Endothelial cell of umbilical vein (primary cell): ENCODE results near the gene RECQL5. TPM values are rescaled to one million over a fixed set of nuclear protein-coding genes. Genes with fewer than 3 reads are reported as not detected.

Experiments used
- BruUV-seq: library from RNA; stranded (reverse); fragments of 400-500 nt; replicated peaks from 2 replicates; lab custom pipeline; 2021; lab: Mats Ljungman, UMichigan
- CTCF ChIA-PET: fragments of 300-600, 350-600 bp; sonication (Branson Sonifier 250); formaldehyde crosslinking; loops from one replicate; lab custom pipeline; 2021; ENCODE audit warnings: antibody characterized with exemption, inconsistent platforms; lab: Charles Lee
- POLR2A ChIA-PET: fragments of 300-600, 350-600 bp; sonication (Branson Sonifier 250); formaldehyde crosslinking; loops from one replicate; lab custom pipeline; 2021; ENCODE audit warnings: antibody characterized with exemption, inconsistent platforms; lab: Charles Lee
- DNase-seq: peaks from one replicate; pipeline ENCODE4 v3.0.0-alpha.2; 2011; ENCODE audit warnings: low read depth, low spot score
- FAIRE-seq: peaks from 2 replicates; lab custom pipeline; 2011; peaks lifted over from hg19 to GRCh38; lab: Jason Lieb, UNC
- H2AFZ ChIP-seq: 2 replicates; pipeline ENCODE4 v1.6.0; 2012; ENCODE audit warnings: low read depth, low read length, control low read depth, inconsistent platforms
- H3K27ac ChIP-seq: 2 replicates; pipeline ENCODE4 v1.5.1; 2011; ENCODE audit warnings: low read depth, mild to moderate bottlenecking, control low read depth, low read length, moderate library complexity; ENCODE audit not compliant: insufficient read depth
- H3K27me3 ChIP-seq, 2 experiments: 2 replicates each; pipeline versions ENCODE4 v1.6.0 to v1.6.1; 2011; ENCODE audit warnings: low read length in 2 of 2, mixed read lengths in 1 of 2; ENCODE audit not compliant: control insufficient read depth in 2 of 2, insufficient read depth in 2 of 2
- H3K36me3 ChIP-seq, 2 experiments: 2 replicates in 1 of 2; 3 replicates in 1 of 2; pipeline ENCODE4 v1.5.1; 2011; ENCODE audit warnings: low read length in 2 of 2, mild to moderate bottlenecking in 1 of 2, moderate library complexity in 1 of 2; ENCODE audit not compliant: control insufficient read depth in 2 of 2, insufficient read depth in 2 of 2; ENCODE audit errors: extremely low read depth in 1 of 2
- H3K4me1 ChIP-seq: 3 replicates; pipeline ENCODE4 v1.5.1; 2011; ENCODE audit warnings: mild to moderate bottlenecking, low read length; ENCODE audit not compliant: control insufficient read depth, insufficient read depth; ENCODE audit errors: extremely low read depth
- H3K4me2 ChIP-seq: 2 replicates; pipeline ENCODE4 v1.6.1; 2011; ENCODE audit warnings: low read length, control low read depth, mixed read lengths; ENCODE audit not compliant: insufficient read depth
- H3K4me3 ChIP-seq, 3 experiments: fragments of 200-600 bp in 1 of 3; sonication (generic), shearing (Covaris generic) in 1 of 3; replicated peaks in 1 of 3; 2 replicates each; pipeline ENCODE4 v1.5.1; 2011 to 2016; ENCODE audit warnings: control low read depth in 3 of 3, low read length in 3 of 3, mild to moderate bottlenecking in 2 of 3, inconsistent platforms in 1 of 3, low read depth in 1 of 3, moderate library complexity in 1 of 3; ENCODE audit not compliant: insufficient read depth in 1 of 3
- H3K79me2 ChIP-seq: 2 replicates; pipeline ENCODE4 v1.6.0; 2012; ENCODE audit warnings: low read length, inconsistent platforms; ENCODE audit not compliant: control insufficient read depth, insufficient read depth
- H3K9ac ChIP-seq: replicated peaks from 2 replicates; pipeline ENCODE3; 2011; ENCODE audit warnings: low read length, control low read depth; ENCODE audit not compliant: insufficient read depth; ENCODE audit errors: extremely low read depth
- H3K9me1 ChIP-seq: replicated peaks from 3 replicates; pipeline ENCODE4 v1.6.0; 2011; ENCODE audit warnings: mild to moderate bottlenecking, low read length; ENCODE audit not compliant: control insufficient read depth, insufficient read depth; ENCODE audit errors: extremely low read depth
- H3K9me3 ChIP-seq: replicated peaks from 2 replicates; pipeline ENCODE4 v1.5.1; 2012; ENCODE audit warnings: low read length, inconsistent platforms; ENCODE audit not compliant: control insufficient read depth, insufficient read depth
- H4K20me1 ChIP-seq: replicated peaks from 2 replicates; pipeline ENCODE3; 2011; ENCODE audit warnings: mild to moderate bottlenecking, low read length; ENCODE audit not compliant: control insufficient read depth, insufficient read depth; ENCODE audit errors: extremely low read depth
- EZH2 ChIP-seq: IDR thresholded peaks from 2 replicates; pipeline ENCODE4 v1.6.1; 2012; ENCODE audit warnings: borderline replicate concordance, low read depth, mild to moderate bottlenecking, moderate library complexity, low read length, inconsistent platforms; ENCODE audit not compliant: severe bottlenecking
- FOS ChIP-seq: IDR thresholded peaks from 2 replicates; pipeline ENCODE4 v1.6.1; 2011; ENCODE audit warnings: mild to moderate bottlenecking, low read length, moderate library complexity, borderline replicate concordance; ENCODE audit not compliant: insufficient read depth
- GATA2 ChIP-seq: IDR thresholded peaks from 2 replicates; pipeline ENCODE4 v1.7.0; 2011; ENCODE audit warnings: low read depth, mild to moderate bottlenecking, moderate library complexity, mixed read lengths, low read length; ENCODE audit not compliant: insufficient read length, insufficient read depth
- JUN ChIP-seq: IDR thresholded peaks from 2 replicates; pipeline ENCODE4 v1.6.1; 2011; ENCODE audit warnings: borderline replicate concordance, low read depth; ENCODE audit not compliant: insufficient read length, insufficient read depth
- MAX ChIP-seq: IDR thresholded peaks from 2 replicates; pipeline ENCODE4 v1.6.1; 2011; ENCODE audit not compliant: insufficient read depth, insufficient read length
- MYC ChIP-seq: IDR thresholded peaks from one replicate; pipeline ENCODE4 v1.6.1; 2011; ENCODE audit warnings: mild to moderate bottlenecking, low read depth, low read length
- POLR2A ChIP-seq: IDR thresholded peaks from 2 replicates; pipeline ENCODE4 v1.6.1; 2012; ENCODE audit warnings: low read depth, mild to moderate bottlenecking, control low read depth, low read length
- POLR2AphosphoS5 ChIP-seq: IDR thresholded peaks from 2 replicates; pipeline ENCODE4 v1.6.1; 2012; ENCODE audit warnings: low read depth, mild to moderate bottlenecking, control low read depth, low read length, moderate library complexity; ENCODE audit not compliant: insufficient read depth
- dilution Hi-C: fragments of 300-500 bp; cut with MboI; formaldehyde crosslinking; loops from one replicate; pipeline ENCODE4 v1.15.0; 2019; ENCODE audit warnings: low sequenced_read_pairs; ENCODE audit not compliant: extremely low pct_ligation_motif_present
- intact Hi-C: fragments of 100-400 bp; cut with micrococcal nuclease; formaldehyde crosslinking; loops from one replicate; pipeline ENCODE4 v1.10.0; 2022
- polyA plus RNA-seq, 4 experiments: library from polyadenylated mRNA; depleted of rRNA in 3 of 4; stranded (reverse) in 3 of 4; unstranded in 1 of 4; fragments of >200 nt; gene quantifications; 2 replicates each; pipeline versions ENCODE4 v1.2.1 to v1.2.3, GENCODE V29; 2011 to 2012; ENCODE audit warnings: missing spikeins in 1 of 4
- total RNA-seq: library from RNA; stranded (reverse); gene quantifications from 2 replicates; pipeline ENCODE4 v1.2.3, GENCODE V29; 2021
- TF ChIP-seq, protein P1 (sequence below), 2 donors: IDR thresholded peaks; 1 replicate in 1 of 2; 2 replicates in 1 of 2; pipeline ENCODE4 v1.5.1; 2011; ENCODE audit warnings: low read length in 2 of 2, mild to moderate bottlenecking in 2 of 2, moderate library complexity in 2 of 2, control low read depth in 1 of 2, inconsistent platforms in 1 of 2, low read depth in 1 of 2; ENCODE audit not compliant: insufficient read depth in 1 of 2; ENCODE audit errors: extremely low read depth in 1 of 2

The RECQL5 gene
- total and polyA plus RNA-seq, 2 donors (not counting 3 experiments of a cell fraction or from before 2014, with no cell fraction given): 21.3 to 30.7 TPM

DNA sequence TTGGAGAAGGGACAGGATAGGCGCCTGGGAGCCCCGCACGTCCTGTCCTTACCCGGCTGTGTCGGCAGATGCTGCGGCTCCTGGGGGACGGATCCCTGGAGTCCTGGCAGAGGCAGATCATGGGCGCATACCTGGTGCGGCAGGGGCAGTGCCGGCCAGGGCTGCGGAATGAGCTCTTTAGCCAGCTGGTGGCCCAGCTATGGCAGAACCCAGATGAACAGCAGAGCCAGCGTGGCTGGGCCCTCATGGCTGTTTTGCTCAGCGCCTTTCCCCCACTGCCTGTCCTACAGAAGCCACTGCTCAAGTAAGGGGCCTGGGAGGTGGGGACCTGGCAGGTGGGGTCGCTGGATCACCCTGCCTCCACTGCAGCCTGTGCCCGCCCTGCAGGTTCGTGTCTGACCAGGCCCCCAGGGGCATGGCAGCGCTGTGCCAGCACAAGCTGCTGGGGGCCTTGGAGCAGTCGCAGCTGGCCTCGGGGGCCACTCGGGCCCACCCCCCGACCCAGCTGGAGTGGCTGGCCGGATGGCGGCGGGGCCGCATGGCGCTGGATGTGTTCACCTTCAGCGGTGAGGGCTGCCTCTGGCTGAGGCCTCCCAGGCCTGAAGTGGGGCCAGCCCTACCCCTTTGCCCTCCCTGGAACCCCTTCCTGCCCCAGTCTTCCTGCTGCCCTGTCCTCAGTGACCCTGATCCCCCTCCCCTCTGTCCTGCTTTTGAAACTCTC lies 53.9 kb downstream of the RECQL5 start:
- no peak for TF ChIP-seq FOS
- no peak for TF ChIP-seq MAX
- no peak for TF ChIP-seq EZH2
- no peak for TF ChIP-seq JUN
- dilution Hi-C loops (no loop called here), intact Hi-C loops (no loop called here)
- Histone ChIP-seq H4K20me1 (no peaks in the 10 kb centered on the region), H3K4me3 (no peak overlapping the region), H2AFZ (no peak overlapping the region), H3K79me2 (no peaks in the 10 kb centered on the region), H3K27ac (no peak overlapping the region), H3K4me2 (no peak overlapping the region), H3K9ac (no peak overlapping the region), H3K36me3 (no peaks in the 10 kb centered on the region), H3K27me3 (no peaks in the 10 kb centered on the region), H3K9me1 (no peaks in the 10 kb centered on the region), H3K9me3 (no peaks in the 10 kb centered on the region), H3K4me1 (no peaks in the 10 kb centered on the region)
- ChIA-PET POLR2A (no interaction called here), CTCF (interaction anchor here (1.2 to 9.8 kb wide), 2 partner anchors 21 to 135 kb away, joined by 5 to 65 read pairs; partner anchors contain the start of gene SMIM5)
- no peak for DNase-seq
- FAIRE-seq: no peak
- BruUV-seq: no TSS peak

DNA sequence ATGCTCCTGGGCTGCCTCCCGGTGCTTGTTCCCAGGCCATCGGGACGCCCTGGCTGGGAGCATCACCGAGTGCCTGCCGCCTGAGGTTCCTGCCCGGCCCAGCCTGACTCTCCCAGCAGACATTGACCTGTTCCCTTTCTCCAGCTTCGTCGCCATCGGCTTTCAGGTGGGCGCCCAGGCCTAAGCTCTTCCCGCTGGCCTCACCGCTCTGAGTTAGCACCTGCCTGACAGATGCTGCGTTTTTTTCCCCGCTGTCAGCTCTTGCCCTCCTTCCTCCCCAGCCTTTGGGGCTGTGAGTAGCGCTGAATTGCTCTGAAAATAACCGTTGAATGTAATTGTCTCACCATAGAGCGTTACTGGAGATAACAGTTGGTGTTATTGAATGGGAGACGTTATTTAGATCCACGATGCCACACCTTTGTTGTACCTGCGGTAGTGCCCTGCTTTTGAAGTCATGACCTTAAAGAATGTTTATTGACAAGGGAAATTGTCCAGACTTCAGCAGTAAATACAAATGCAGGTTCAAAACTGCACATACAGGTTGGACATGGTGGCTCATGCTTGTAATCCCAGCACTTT lies 55.0 kb downstream of the RECQL5 start:
- TF ChIP-seq GATA2 (no peak), FOS (no peak), EZH2 (no peak), POLR2A (no peak), MYC (no peak), JUN (no peak), MAX (no peak), POLR2AphosphoS5 (no peak)
- TF ChIP-seq, protein P1, sequence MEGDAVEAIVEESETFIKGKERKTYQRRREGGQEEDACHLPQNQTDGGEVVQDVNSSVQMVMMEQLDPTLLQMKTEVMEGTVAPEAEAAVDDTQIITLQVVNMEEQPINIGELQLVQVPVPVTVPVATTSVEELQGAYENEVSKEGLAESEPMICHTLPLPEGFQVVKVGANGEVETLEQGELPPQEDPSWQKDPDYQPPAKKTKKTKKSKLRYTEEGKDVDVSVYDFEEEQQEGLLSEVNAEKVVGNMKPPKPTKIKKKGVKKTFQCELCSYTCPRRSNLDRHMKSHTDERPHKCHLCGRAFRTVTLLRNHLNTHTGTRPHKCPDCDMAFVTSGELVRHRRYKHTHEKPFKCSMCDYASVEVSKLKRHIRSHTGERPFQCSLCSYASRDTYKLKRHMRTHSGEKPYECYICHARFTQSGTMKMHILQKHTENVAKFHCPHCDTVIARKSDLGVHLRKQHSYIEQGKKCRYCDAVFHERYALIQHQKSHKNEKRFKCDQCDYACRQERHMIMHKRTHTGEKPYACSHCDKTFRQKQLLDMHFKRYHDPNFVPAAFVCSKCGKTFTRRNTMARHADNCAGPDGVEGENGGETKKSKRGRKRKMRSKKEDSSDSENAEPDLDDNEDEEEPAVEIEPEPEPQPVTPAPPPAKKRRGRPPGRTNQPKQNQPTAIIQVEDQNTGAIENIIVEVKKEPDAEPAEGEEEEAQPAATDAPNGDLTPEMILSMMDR (IDR thresholded peaks at IDR 0.05; ENCODE audit: extremely low read depth in 1 of 2, insufficient read depth in 1 of 2, low read depth in 1 of 2, low read length in 2 of 2): no peak
- H2AFZ ChIP-seq: no peak overlapping the region
- POLR2A ChIA-PET: interaction anchor here (0.6 kb wide), 1 partner anchor 58 kb away, joined by 3 read pairs; no protein-coding TSS in a partner anchor
- dilution Hi-C loops: no loop called here
- H3K9me3 ChIP-seq: no peaks in the 10 kb centered on the region
- no peaks in the 10 kb centered on the region for H4K20me1 ChIP-seq
- H3K4me3 ChIP-seq: no peak overlapping the region
- H3K79me2 ChIP-seq: no peaks in the 10 kb centered on the region
- H3K4me1 ChIP-seq: no peaks in the 10 kb centered on the region
- H3K27me3 ChIP-seq: no peaks in the 10 kb centered on the region
- H3K36me3 ChIP-seq: no peaks in the 10 kb centered on the region
- DNase-seq (no peak), FAIRE-seq (no peak)
- H3K4me2 ChIP-seq: no peak overlapping the region
- BruUV-seq: no TSS peak
- intact Hi-C loops: no loop called here
- no peak overlapping the region for H3K27ac ChIP-seq
- CTCF ChIA-PET: interaction anchor here (0.8 to 9.8 kb wide), 6 partner anchors 8 to 215 kb away, joined by 3 to 65 read pairs (median 6); partner anchors contain the start of gene SMIM5
- H3K9ac ChIP-seq: no peak overlapping the region
- H3K9me1 ChIP-seq: no peaks in the 10 kb centered on the region
